Smooth muscle cell of the brain vasculature (primary cell): ENCODE results near the gene NR2F1-AS1.
A peak's percentile ranks its signal among the peaks of the same experiment; 100 is the strongest.

ENCODE experiments used
- DNase-seq: peaks from one replicate; pipeline ENCODE4 v3.0.0-alpha.2; 2012; ENCODE audit warnings: low read depth, low spot score

The NR2F1-AS1 gene

GRCh38 chr5:93603078-93603792 lies 22.2 kb upstream of the NR2F1-AS1 start:
- no peak for DNase-seq

GRCh38 chr5:93602241-93603077 lies 21.4 kb upstream of the NR2F1-AS1 start:
- DNase-seq, result no peak

- no peak for DNase-seq
Measured at GRCh38 chr5:93601802-93602155, 20.8 kb upstream of the NR2F1-AS1 start.

- DNase-seq, result no peak
Measured at GRCh38 chr5:93601071-93601801, 20.2 kb upstream of the NR2F1-AS1 start.

GRCh38 chr5:93600409-93601070 lies 19.5 kb upstream of the NR2F1-AS1 start:
- DNase-seq, result no peak

GRCh38 chr5:93599399-93600120 lies 18.5 kb upstream of the NR2F1-AS1 start:
- DNase-seq, result no peak

GRCh38 chr5:93599001-93599379 lies 18.0 kb upstream of the NR2F1-AS1 start:
- no peak for DNase-seq

GRCh38 chr5:93598091-93599000 lies 17.3 kb upstream of the NR2F1-AS1 start:
- DNase-seq, result no peak

- DNase-seq, result no peak
Measured at GRCh38 chr5:93596676-93597490, 15.9 kb upstream of the NR2F1-AS1 start.

- no peak for DNase-seq
Measured at GRCh38 chr5:93596310-93596675, 15.3 kb upstream of the NR2F1-AS1 start.

- peak; percentile 84 for DNase-seq
Measured at GRCh38 chr5:93595420-93596147, 14.6 kb upstream of the NR2F1-AS1 start.

GRCh38 chr5:93594591-93595419 lies 13.8 kb upstream of the NR2F1-AS1 start:
- no peak for DNase-seq

GRCh38 chr5:93593476-93594131 lies 12.6 kb upstream of the NR2F1-AS1 start:
- no peak for DNase-seq

- no peak for DNase-seq
Measured at GRCh38 chr5:93592883-93593282, 11.9 kb upstream of the NR2F1-AS1 start.

GRCh38 chr5:93591323-93591945 lies 10.4 kb upstream of the NR2F1-AS1 start:
- DNase-seq, result no peak

- no peak for DNase-seq
Measured at GRCh38 chr5:93590493-93590892, 9.5 kb upstream of the NR2F1-AS1 start.

GRCh38 chr5:93589829-93590215 lies 8.8 kb upstream of the NR2F1-AS1 start:
- no peak for DNase-seq
